Activated CD4-positive, CD25-positive, alpha-beta regulatory T cell treated with anti-CD3 and anti-CD28 coated beads, Interleukin-2, amount 50 U/mL, for 16 hours (primary cell): ENCODE data around the gene EFL1.
"Not testable (repeated sequence)": the region's sequence is repeated elsewhere in the genome, so short reads cannot be mapped to it uniquely, and the experiment has no call there.

Source experiments
- DNase-seq: peaks from one replicate; pipeline ENCODE4 v3.0.0-alpha.2; 2020; ENCODE audit warnings: low read depth, low spot score

Gene EFL1

GRCh38 chr15:82197733-82198594 lies 64.6 kb downstream of the EFL1 start:
- peak; percentile 21 for DNase-seq

- no peak for DNase-seq
Observed at GRCh38 chr15:82196353-82196752, 66.2 kb downstream of the EFL1 start.

- DNase-seq, result not testable (repeated sequence)
Observed at GRCh38 chr15:82195818-82196217, 66.7 kb downstream of the EFL1 start.

GRCh38 chr15:82194488-82194887 lies 68.0 kb downstream of the EFL1 start:
- not testable (repeated sequence) for DNase-seq

- not testable (repeated sequence) for DNase-seq
Observed at GRCh38 chr15:82193435-82193834, 69.1 kb downstream of the EFL1 start.

- DNase-seq, result not testable (repeated sequence)
Observed at GRCh38 chr15:82192394-82192793, 70.1 kb downstream of the EFL1 start.

- no peak for DNase-seq
Observed at GRCh38 chr15:82186719-82187406, 75.7 kb downstream of the EFL1 start.

GRCh38 chr15:82186161-82186560 lies 76.4 kb downstream of the EFL1 start:
- DNase-seq, result no peak

- no peak for DNase-seq
Observed at GRCh38 chr15:82184776-82185175, 77.8 kb downstream of the EFL1 start.

GRCh38 chr15:82184355-82184754 lies 78.2 kb downstream of the EFL1 start:
- no peak for DNase-seq

GRCh38 chr15:82183121-82184031 lies 79.2 kb downstream of the EFL1 start:
- DNase-seq, result no peak

- DNase-seq, result no peak
Observed at GRCh38 chr15:82181371-82181770, 81.2 kb downstream of the EFL1 start.

GRCh38 chr15:82178061-82178460 lies 84.5 kb downstream of the EFL1 start:
- no peak for DNase-seq

GRCh38 chr15:82177291-82178010 lies 85.1 kb downstream of the EFL1 start:
- DNase-seq, result no peak

- DNase-seq, result no peak
Observed at GRCh38 chr15:82176542-82176941, 86.0 kb downstream of the EFL1 start.

- no peak for DNase-seq
Observed at GRCh38 chr15:82174471-82175235, 87.9 kb downstream of the EFL1 start.

GRCh38 chr15:82173108-82173507 lies 89.4 kb downstream of the EFL1 start:
- no peak for DNase-seq

- DNase-seq, result no peak
Observed at GRCh38 chr15:82172506-82172905, 90.0 kb downstream of the EFL1 start.

GRCh38 chr15:82168757-82169156 lies 93.8 kb downstream of the EFL1 start:
- no peak for DNase-seq

- no peak for DNase-seq
Observed at GRCh38 chr15:82168296-82168695, 94.2 kb downstream of the EFL1 start.
